ENCODE measurements around the gene JADE1. TPM values are rescaled to one million over a fixed set of nuclear protein-coding genes. Genes with fewer than 3 reads are reported as not detected.

JADE1 gene
- total and polyA plus RNA-seq, 8 donors, result 21.9 to 92.1 (median 35.3) TPM

DNA sequence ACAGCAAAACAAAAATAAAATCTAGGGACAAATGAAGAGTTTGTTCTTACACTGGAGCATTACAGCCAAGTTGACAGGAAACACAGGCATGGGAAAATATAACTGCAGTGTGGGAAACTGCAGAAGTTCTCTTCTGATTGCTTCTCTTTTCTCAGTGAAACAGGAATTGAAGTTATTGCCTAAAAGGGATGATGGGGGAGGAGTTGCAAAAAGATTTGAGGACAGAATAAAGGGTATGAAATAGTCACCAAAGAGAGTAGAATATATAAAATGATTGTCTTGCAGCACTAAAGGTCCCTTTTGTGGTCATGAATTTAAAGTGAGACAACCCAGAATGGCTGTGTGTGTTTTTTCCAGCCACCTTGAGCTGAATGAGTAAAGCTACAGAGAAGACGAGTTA, 103.7 kb downstream of the JADE1 start:
- DNase-seq (no peak), FAIRE-seq (no peak), ATAC-seq (peak in 1 of 4 donors; percentile 51)
- TF ChIP-seq, protein P1, sequence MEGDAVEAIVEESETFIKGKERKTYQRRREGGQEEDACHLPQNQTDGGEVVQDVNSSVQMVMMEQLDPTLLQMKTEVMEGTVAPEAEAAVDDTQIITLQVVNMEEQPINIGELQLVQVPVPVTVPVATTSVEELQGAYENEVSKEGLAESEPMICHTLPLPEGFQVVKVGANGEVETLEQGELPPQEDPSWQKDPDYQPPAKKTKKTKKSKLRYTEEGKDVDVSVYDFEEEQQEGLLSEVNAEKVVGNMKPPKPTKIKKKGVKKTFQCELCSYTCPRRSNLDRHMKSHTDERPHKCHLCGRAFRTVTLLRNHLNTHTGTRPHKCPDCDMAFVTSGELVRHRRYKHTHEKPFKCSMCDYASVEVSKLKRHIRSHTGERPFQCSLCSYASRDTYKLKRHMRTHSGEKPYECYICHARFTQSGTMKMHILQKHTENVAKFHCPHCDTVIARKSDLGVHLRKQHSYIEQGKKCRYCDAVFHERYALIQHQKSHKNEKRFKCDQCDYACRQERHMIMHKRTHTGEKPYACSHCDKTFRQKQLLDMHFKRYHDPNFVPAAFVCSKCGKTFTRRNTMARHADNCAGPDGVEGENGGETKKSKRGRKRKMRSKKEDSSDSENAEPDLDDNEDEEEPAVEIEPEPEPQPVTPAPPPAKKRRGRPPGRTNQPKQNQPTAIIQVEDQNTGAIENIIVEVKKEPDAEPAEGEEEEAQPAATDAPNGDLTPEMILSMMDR (IDR thresholded peaks at IDR 0.05), result no peak
- WGBS, 2 donors, result 84 to 94% methylated on average over 1 of the region's 1 CpG
- Histone ChIP-seq H3K4me3 (no peak overlapping the region), H3K27me3 (no peaks in the 10 kb centered on the region), H3K9me3 (no peaks in the 10 kb centered on the region), H3K36me3 (no peaks in the 10 kb centered on the region), H3K4me1 (no peaks in the 10 kb centered on the region), H3K27ac (no peak overlapping the region)
- intact Hi-C loops (cut with DNase I), result no loop called here

DNA sequence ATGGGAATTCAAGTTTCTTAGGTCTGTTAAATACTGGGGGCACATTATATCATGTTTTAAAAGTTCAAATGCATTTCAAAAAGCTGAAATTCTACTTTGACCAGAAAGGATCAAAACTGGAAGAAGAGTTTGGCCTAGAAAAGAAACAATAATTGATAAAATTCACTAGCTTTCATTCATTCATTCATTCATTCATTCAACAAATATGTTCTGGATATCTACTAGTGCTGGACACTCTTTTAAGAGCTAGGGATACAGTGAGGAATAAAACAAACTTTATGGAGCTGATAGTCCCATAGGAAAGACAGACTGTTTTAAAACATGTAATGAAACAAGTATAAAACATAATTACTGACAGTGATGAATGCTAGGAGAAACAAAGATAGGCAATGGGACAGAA, 106.0 kb downstream of the JADE1 start:
- H3K27ac ChIP-seq, result no peak overlapping the region
- H3K27me3 ChIP-seq, result no peaks in the 10 kb centered on the region
- TF ChIP-seq, protein P1 (IDR thresholded peaks at IDR 0.05), result no peak
- H3K9me3 ChIP-seq, result no peaks in the 10 kb centered on the region
- FAIRE-seq (no peak), ATAC-seq (no peak), DNase-seq (no peak)
- H3K4me3 ChIP-seq, result no peak overlapping the region
- no peaks in the 10 kb centered on the region for H3K4me1 ChIP-seq
- intact Hi-C loops (cut with DNase I), result no loop called here
- no peaks in the 10 kb centered on the region for H3K36me3 ChIP-seq

DNA sequence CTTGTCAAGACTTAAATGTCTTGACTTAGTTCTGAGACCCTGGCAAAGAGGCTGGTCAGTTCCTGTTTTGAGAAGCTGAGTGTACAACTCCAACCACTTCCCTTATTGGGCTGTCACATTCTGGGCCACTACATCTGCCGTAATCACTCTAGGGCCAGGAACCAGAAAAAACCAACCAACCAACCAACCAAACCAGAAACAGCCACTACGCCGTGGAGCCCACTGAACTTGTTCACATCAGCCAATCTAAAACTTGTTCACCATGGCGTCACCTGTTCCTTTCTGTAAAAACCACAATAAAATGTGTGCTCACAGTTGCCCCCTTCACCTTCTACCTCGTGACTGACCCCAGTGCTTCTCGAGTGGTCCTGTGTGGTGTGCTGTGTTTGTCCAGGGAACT, 107.3 kb downstream of the JADE1 start:
- WGBS, 2 donors, result 89 to 94% methylated on average over 6 of the region's 6 CpGs
- intact Hi-C loops (cut with DNase I), result no loop called here
- peak in 1 of 6 donors; percentile 32 for DNase-seq

DNA sequence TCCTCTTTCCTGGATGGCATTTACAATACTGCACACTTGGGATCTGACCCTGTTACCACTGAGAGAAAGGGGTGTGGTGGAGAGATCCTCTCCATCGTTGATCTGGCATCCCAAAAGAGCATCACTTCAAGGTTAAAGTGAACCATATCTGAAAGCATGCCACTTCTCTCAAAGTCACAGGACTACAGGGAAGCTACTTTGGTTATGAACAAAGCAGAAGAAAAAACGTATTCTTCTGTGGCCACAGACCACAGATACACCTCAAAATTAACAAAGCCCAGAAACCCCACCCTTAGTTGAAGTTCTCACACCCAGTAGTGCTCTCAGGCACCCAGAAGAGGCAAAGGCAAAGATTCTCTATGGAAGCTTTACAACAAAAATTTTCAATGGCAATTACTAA, 108.3 kb downstream of the JADE1 start:
- TF ChIP-seq, protein P1 (IDR thresholded peaks at IDR 0.05), result no peak
- H3K4me1 ChIP-seq, result no peaks in the 10 kb centered on the region
- ATAC-seq (peak in 1 of 4 donors; percentile 24), DNase-seq (no peak), FAIRE-seq (no peak)
- WGBS, 2 donors, result 77 to 80% methylated on average over 2 of the region's 2 CpGs
- no peaks in the 10 kb centered on the region for H3K36me3 ChIP-seq
- no peaks in the 10 kb centered on the region for H3K27me3 ChIP-seq
- intact Hi-C loops (cut with DNase I), result no loop called here
- H3K9me3 ChIP-seq, result no peaks in the 10 kb centered on the region
- no peak overlapping the region for H3K27ac ChIP-seq
- H3K4me3 ChIP-seq, result no peak overlapping the region

More for the DNA sequence above, 107.3 kb downstream of the JADE1 start:
- TF ChIP-seq, protein P1 (IDR thresholded peaks at IDR 0.05), result no peak
- no peak overlapping the region for H3K27ac ChIP-seq
- no peaks in the 10 kb centered on the region for H3K9me3 ChIP-seq
- peak in 2 of 4 donors; percentile 78 to 79 for ATAC-seq
- H3K4me3 ChIP-seq, result no peak overlapping the region
- no peak for FAIRE-seq
- no peaks in the 10 kb centered on the region for H3K27me3 ChIP-seq
- no peaks in the 10 kb centered on the region for H3K4me1 ChIP-seq
- H3K36me3 ChIP-seq, result no peaks in the 10 kb centered on the region

DNA sequence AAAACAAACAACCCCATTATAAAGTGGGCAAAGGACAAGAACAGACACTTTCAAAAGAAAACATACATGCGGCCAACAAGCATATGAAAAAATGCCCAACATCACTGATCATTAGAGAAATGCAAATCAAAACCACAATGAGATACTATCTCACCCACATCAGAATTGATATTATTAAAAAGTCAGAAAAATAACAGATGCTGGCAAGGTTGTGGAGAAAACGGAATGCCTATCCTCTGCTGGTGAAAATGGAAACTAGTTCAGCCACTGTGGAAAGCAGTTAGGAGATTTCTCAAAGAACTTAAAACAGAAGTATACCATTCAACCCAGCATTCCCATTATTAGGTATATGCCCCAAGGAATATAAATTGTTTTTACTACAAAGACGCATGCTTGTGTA, 112.5 kb downstream of the JADE1 start:
- H3K36me3 ChIP-seq, result no peaks in the 10 kb centered on the region
- 96 to 97% methylated on average over 3 of the region's 3 CpGs for WGBS, 2 donors
- no peak for FAIRE-seq

More for the DNA sequence above, 112.5 kb downstream of the JADE1 start:
- TF ChIP-seq, protein P1 (IDR thresholded peaks at IDR 0.05), result no peak
- intact Hi-C loops (cut with DNase I), result no loop called here
- ATAC-seq, result no peak
- DNase-seq, result no peak
- Histone ChIP-seq H3K9me3 (no peaks in the 10 kb centered on the region), H3K27ac (no peak overlapping the region), H3K27me3 (no peaks in the 10 kb centered on the region), H3K4me1 (no peaks in the 10 kb centered on the region), H3K4me3 (no peak overlapping the region)

All from pancreas (tissue), 10 donors.